Astrocyte of the cerebellum (primary cell): ENCODE measurements around the gene NOM1.

Experiments used
- DNase-seq: peaks from one replicate; pipeline ENCODE4 v3.0.0-alpha.2; 2011; ENCODE audit warnings: low read depth
- H3K4me3 ChIP-seq: 2 replicates; pipeline ENCODE4 v1.5.1; 2011; ENCODE audit warnings: mild to moderate bottlenecking, low read depth, low read length, moderate library complexity
- CTCF ChIP-seq: IDR thresholded peaks from 2 replicates; pipeline ENCODE4 v1.5.1; 2012; ENCODE audit warnings: low read length, low read depth, moderate library complexity, mild to moderate bottlenecking; ENCODE audit errors: missing control alignments
- in situ Hi-C: cut with HindIII; loops from 2 replicates; pipeline ENCODE4 v1.10.0; 2017; ENCODE audit warnings: low sequenced_read_pairs

The NOM1 gene

GRCh38 chr7:157018328-157018996, 69.0 kb downstream of the NOM1 start:
- no peak for DNase-seq
- TF ChIP-seq CTCF, result no peak
- in situ Hi-C loops, result no loop called here
- no peak overlapping the region for H3K4me3 ChIP-seq

- no peak overlapping the region for H3K4me3 ChIP-seq
- DNase-seq, result no peak
- TF ChIP-seq CTCF, result no peak
- in situ Hi-C loops, result no loop called here
These were observed 69.6 kb downstream of the NOM1 start for GRCh38 chr7:157018997-157019608.

GRCh38 chr7:157019718-157020451, 70.4 kb downstream of the NOM1 start:
- no peak for DNase-seq
- in situ Hi-C loops, result no loop called here
- no peak overlapping the region for H3K4me3 ChIP-seq
- no peak for TF ChIP-seq CTCF

GRCh38 chr7:157020514-157021070, 71.1 kb downstream of the NOM1 start:
- H3K4me3 ChIP-seq, result no peak overlapping the region
- in situ Hi-C loops, result no loop called here
- DNase-seq, result no peak
- TF ChIP-seq CTCF, result no peak

- in situ Hi-C loops, result no loop called here
- no peak for DNase-seq
- no peak overlapping the region for H3K4me3 ChIP-seq
- no peak for TF ChIP-seq CTCF
These were observed 71.8 kb downstream of the NOM1 start for GRCh38 chr7:157021071-157021870.
